IMR-90 (cell line): ENCODE results near the gene TBCE. TPM values are rescaled to one million over a fixed set of nuclear protein-coding genes. Genes with fewer than 3 reads are reported as not detected.

ENCODE experiments used
- ATAC-seq: fragments of 200-7000 bp; cut with Tn5 transposase; 2 replicates; pipeline ENCODE4 v1.9.1; 2020; ENCODE audit warnings: low read depth, mild to moderate bottlenecking, moderate library complexity
- BruUV-seq: library from RNA; stranded (reverse); fragments of 400-500 nt; replicated peaks from 2 replicates; lab custom pipeline; 2021; lab: Mats Ljungman, UMichigan
- CTCF ChIA-PET: fragments of 300-600 bp; formaldehyde crosslinking; extraction: SDS; loops from one replicate; lab custom pipeline; 2021; ENCODE audit warnings: antibody characterized with exemption; lab: Yijun Ruan, JAX
- POLR2A ChIA-PET: fragments of 300-600 bp; sonication (Branson Sonifier 250); formaldehyde crosslinking; loops from one replicate; lab custom pipeline; 2022; ENCODE audit warnings: antibody characterized with exemption; ENCODE audit not compliant: unreplicated experiment; lab: Charles Lee
- DNase-seq: peaks from one replicate; pipeline ENCODE4 v3.0.0; 2013
- H2AFZ ChIP-seq: replicated peaks from 2 replicates; pipeline ENCODE3; 2013; ENCODE audit warnings: low read length, mild to moderate bottlenecking; ENCODE audit not compliant: poor library complexity
- H2AK5ac ChIP-seq: 2 replicates; pipeline ENCODE4 v1.6.1; 2013; ENCODE audit warnings: low read depth, low read length, inconsistent platforms
- H2AK9ac ChIP-seq: replicated peaks from 2 replicates; pipeline ENCODE3; 2013; ENCODE audit warnings: mild to moderate bottlenecking, low read depth, low read length, moderate library complexity; ENCODE audit not compliant: poor library complexity
- H2BK120ac ChIP-seq: 2 replicates; pipeline ENCODE4 v1.6.1; 2013; ENCODE audit warnings: low read depth, low read length, inconsistent platforms
- H2BK15ac ChIP-seq: 3 replicates; pipeline ENCODE4 v1.6.1; 2013; ENCODE audit warnings: low read depth, low read length, inconsistent platforms
- H2BK20ac ChIP-seq: 2 replicates; pipeline ENCODE4 v1.6.1; 2013; ENCODE audit warnings: low read depth, mild to moderate bottlenecking, inconsistent platforms, low read length, moderate library complexity
- H2BK5ac ChIP-seq: 2 replicates; pipeline ENCODE4 v1.6.1; 2013; ENCODE audit warnings: mild to moderate bottlenecking, low read depth, low read length, inconsistent platforms; ENCODE audit not compliant: poor library complexity, severe bottlenecking
- H3K14ac ChIP-seq: replicated peaks from 2 replicates; pipeline ENCODE4 v1.6.1; 2013; ENCODE audit warnings: low read depth, low read length, inconsistent platforms
- H3K18ac ChIP-seq: 2 replicates; pipeline ENCODE4 v1.6.1; 2013; ENCODE audit warnings: low read depth, low read length, control low read depth
- H3K23ac ChIP-seq: 2 replicates; pipeline ENCODE4 v1.6.1; 2013; ENCODE audit warnings: low read depth, low read length, inconsistent platforms
- H3K27ac ChIP-seq: 2 replicates; pipeline ENCODE4 v1.5.1; 2013; ENCODE audit warnings: mild to moderate bottlenecking, control low read depth, low read length; ENCODE audit not compliant: insufficient read depth
- H3K27me3 ChIP-seq: 2 replicates; pipeline ENCODE4 v1.6.1; 2013; ENCODE audit warnings: low read length; ENCODE audit not compliant: control insufficient read depth, insufficient read depth
- H3K36me3 ChIP-seq: 2 replicates; pipeline ENCODE4 v1.6.1; 2013; ENCODE audit warnings: low read length, mixed read lengths; ENCODE audit not compliant: control insufficient read depth, insufficient read depth
- H3K4ac ChIP-seq: 2 replicates; pipeline ENCODE4 v1.6.1; 2013; ENCODE audit warnings: low read depth, low read length, inconsistent platforms
- H3K4me1 ChIP-seq: 2 replicates; pipeline ENCODE4 v1.6.1; 2013; ENCODE audit warnings: low read length, mixed read lengths; ENCODE audit not compliant: control insufficient read depth, insufficient read depth
- H3K4me2 ChIP-seq: 2 replicates; pipeline ENCODE4 v1.6.1; 2013; ENCODE audit warnings: low read depth, mild to moderate bottlenecking, control low read depth, low read length, moderate library complexity
- H3K4me3 ChIP-seq: 2 replicates; pipeline ENCODE4 v1.5.1; 2013; ENCODE audit warnings: low read depth, mild to moderate bottlenecking, control low read depth, low read length, moderate library complexity; ENCODE audit not compliant: insufficient read depth
- H3K56ac ChIP-seq: 2 replicates; pipeline ENCODE4 v1.6.1; 2013; ENCODE audit warnings: low read length, inconsistent platforms; ENCODE audit not compliant: insufficient read depth; ENCODE audit errors: extremely low read depth
- H3K79me1 ChIP-seq, 2 experiments: 2 replicates each; pipeline ENCODE4 v1.6.1; 2013; ENCODE audit warnings: low read length in 2 of 2, inconsistent platforms in 1 of 2, low read depth in 1 of 2
- H3K9ac ChIP-seq: 2 replicates; pipeline ENCODE4 v1.6.1; 2013; ENCODE audit warnings: low read depth, low read length, control low read depth
- H3K9me1 ChIP-seq: 2 replicates; pipeline ENCODE4 v1.6.1; 2013; ENCODE audit warnings: low read length, inconsistent platforms; ENCODE audit not compliant: insufficient read depth
- H3K9me3 ChIP-seq: 2 replicates; pipeline ENCODE4 v1.6.1; 2013; ENCODE audit warnings: low read length; ENCODE audit not compliant: control insufficient read depth, insufficient read depth
- H4K20me1 ChIP-seq: 2 replicates; pipeline ENCODE4 v1.6.1; 2013; ENCODE audit warnings: low read length, inconsistent platforms; ENCODE audit not compliant: insufficient read depth
- H4K5ac ChIP-seq: 2 replicates; pipeline ENCODE4 v1.6.1; 2013; ENCODE audit warnings: mild to moderate bottlenecking, low read depth, low read length, control low read depth
- H4K8ac ChIP-seq, 2 experiments: 2 replicates each; pipeline ENCODE4 v1.6.1; 2013; ENCODE audit warnings: low read depth in 2 of 2, low read length in 2 of 2, control low read depth in 1 of 2, inconsistent platforms in 1 of 2
- H4K91ac ChIP-seq: 2 replicates; pipeline ENCODE4 v1.6.1; 2013; ENCODE audit warnings: low read depth, low read length, inconsistent platforms; ENCODE audit not compliant: insufficient read depth
- BHLHE40 ChIP-seq: fragments of 150-350 bp; IDR thresholded peaks from 2 replicates; pipeline ENCODE4 v1.6.1; 2016; ENCODE audit warnings: mild to moderate bottlenecking, low read depth, low read length
- CEBPB ChIP-seq: IDR thresholded peaks from 2 replicates; pipeline ENCODE4 v1.6.1; 2012; ENCODE audit warnings: low read depth, low read length, improper control_type of control experiment
- CHD1 ChIP-seq: IDR thresholded peaks from 2 replicates; pipeline ENCODE4 v1.6.1; 2012; ENCODE audit warnings: low read depth, low read length, improper control_type of control experiment
- FOS ChIP-seq: fragments of 150-350 bp; IDR thresholded peaks from 2 replicates; pipeline ENCODE4 v1.6.1; 2016; ENCODE audit warnings: low read depth, low read length
- MAFK ChIP-seq: IDR thresholded peaks from 2 replicates; pipeline ENCODE4 v1.6.1; 2012; ENCODE audit warnings: low read depth, low read length, improper control_type of control experiment
- MAZ ChIP-seq: IDR thresholded peaks from 2 replicates; pipeline ENCODE4 v1.6.1; 2012; ENCODE audit warnings: low read depth, mild to moderate bottlenecking, low read length, improper control_type of control experiment, moderate library complexity, borderline replicate concordance
- MXI1 ChIP-seq: IDR thresholded peaks from 2 replicates; pipeline ENCODE4 v1.6.1; 2012; ENCODE audit warnings: low read depth, mild to moderate bottlenecking, low read length, moderate library complexity, borderline replicate concordance
- NFE2L2 ChIP-seq: fragments of 150-350 bp; IDR thresholded peaks from 2 replicates; pipeline ENCODE4 v1.6.1; 2016; ENCODE audit warnings: low read depth, mild to moderate bottlenecking, low read length
- POLR2A ChIP-seq: IDR thresholded peaks from 2 replicates; pipeline ENCODE4 v1.6.1; 2012; ENCODE audit warnings: mild to moderate bottlenecking, low read depth, low read length
- RAD21 ChIP-seq: IDR thresholded peaks from 2 replicates; pipeline ENCODE4 v1.6.1; 2012; ENCODE audit warnings: low read length, improper control_type of control experiment
- RCOR1 ChIP-seq: IDR thresholded peaks from 2 replicates; pipeline ENCODE4 v1.6.1; 2012; ENCODE audit warnings: mild to moderate bottlenecking, low read length, improper control_type of control experiment; ENCODE audit not compliant: insufficient replicate concordance
- RFX5 ChIP-seq: IDR thresholded peaks from 2 replicates; pipeline ENCODE4 v1.8.0; 2012; ENCODE audit warnings: low read depth, mild to moderate bottlenecking, low read length, moderate library complexity
- SMC3 ChIP-seq: fragments of 150-350 bp; IDR thresholded peaks from 2 replicates; pipeline ENCODE4 v1.6.1; 2016; ENCODE audit warnings: low read depth, mild to moderate bottlenecking, antibody characterized with exemption, low read length, moderate library complexity
- WGBS, 2 experiments: methylation state at CpG; one replicate each; pipeline versions ENCODE4 v1.1.5 to v1.1.7; 2013; ENCODE audit warnings: missing lambda C conversion rate in 2 of 2; ENCODE audit not compliant: insufficient read length in 1 of 2; ENCODE audit errors: extremely low coverage in 2 of 2; 5-methylcytosine and 5-hydroxymethylcytosine counted together
- dilution Hi-C: fragments of 300-500 bp; cut with HindIII; formaldehyde crosslinking; loops from one replicate; pipeline ENCODE4 v1.14.3; 2018; ENCODE audit warnings: low sequenced_read_pairs; ENCODE audit not compliant: unreplicated experiment
- in situ Hi-C: fragments of 300-500 bp; cut with MboI; formaldehyde crosslinking; loops from 3 replicates; pipeline ENCODE4 v1.14.3; 2019; ENCODE audit warnings: low sequenced_read_pairs, inconsistent platforms, mixed read lengths
- intact Hi-C: fragments of 100-400 bp; cut with micrococcal nuclease; formaldehyde crosslinking; loops from 2 replicates; pipeline ENCODE4 v1.10.0; 2022
- polyA plus RNA-seq, 3 experiments: library from polyadenylated mRNA; depleted of rRNA; stranded (reverse); fragments of >200 nt; gene quantifications; 2 replicates each; pipeline ENCODE4 v1.2.3, GENCODE V29; 2012; ENCODE audit warnings: low replicate concordance in 1 of 3
- total RNA-seq: library from RNA; depleted of rRNA; stranded (reverse); fragments of >200 nt; gene quantifications from 2 replicates; pipeline ENCODE4 v1.2.3, GENCODE V29; 2012
- TF ChIP-seq, protein P1 (sequence below): conservative IDR thresholded peaks from 2 replicates; pipeline ENCODE4 v1.5.1; 2012; ENCODE audit warnings: mild to moderate bottlenecking, low read depth, low read length, improper control_type of control experiment
- TF ChIP-seq, protein P2 (sequence below): fragments of 150-350 bp; IDR thresholded peaks from 2 replicates; pipeline ENCODE4 v1.6.1; 2017; ENCODE audit warnings: mild to moderate bottlenecking, antibody characterized with exemption, low read length, low read depth
- TF ChIP-seq, protein P3 (sequence below): fragments of 150-350 bp; IDR thresholded peaks from 2 replicates; pipeline ENCODE4 v1.6.1; 2016; ENCODE audit warnings: low read depth, mild to moderate bottlenecking, low read length, moderate library complexity, borderline replicate concordance

Gene TBCE
- total and polyA plus RNA-seq, 2 of the 4 experiments (the other 2 are of a cell fraction), result 25.3 to 26.7 TPM

DNA sequence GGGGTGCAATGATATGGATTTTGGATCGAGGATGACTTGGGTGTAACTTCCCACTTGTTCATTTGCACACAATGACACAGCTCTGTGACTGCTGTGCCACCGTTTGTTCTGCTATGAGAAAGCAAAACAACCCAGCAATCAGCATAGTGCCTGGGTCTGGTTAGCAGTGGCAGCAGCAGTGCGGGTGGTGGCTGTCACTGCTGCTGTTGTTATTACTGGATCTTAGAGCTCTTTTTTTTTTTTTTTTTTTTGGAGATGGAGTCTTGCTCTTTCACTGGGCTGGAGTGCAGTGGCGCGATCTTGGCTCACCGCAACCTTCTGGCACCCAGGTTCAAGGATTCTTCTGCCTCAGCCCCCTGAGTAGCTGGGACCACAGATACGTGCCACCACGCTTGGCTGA lies 56.9 kb downstream of the TBCE start:
- Histone ChIP-seq H3K56ac (no peak overlapping the region), H3K27ac (no peak overlapping the region), H3K9ac (no peak overlapping the region), H3K79me1 (peaks cover 0 to 50% of the 10 kb centered on the region in 2 experiments; a peak in 3 of 4 replicates), H3K4me2 (no peak overlapping the region), H3K18ac (no peak overlapping the region), H3K14ac (no peak overlapping the region), H3K4me3 (no peak overlapping the region), H4K20me1 (peaks cover 8% of the 10 kb centered on the region; the same call in 1 of the 2 replicates), H4K8ac (no peak overlapping the region), H2BK120ac (no peak overlapping the region), H3K4me1 (no peaks in the 10 kb centered on the region), H3K9me1 (peaks cover 10% of the 10 kb centered on the region; the same call in 1 of the 2 replicates), H2BK15ac (no peak overlapping the region), H2AFZ (no peak overlapping the region), H3K27me3 (no peaks in the 10 kb centered on the region), H2BK5ac (no peak overlapping the region), H3K9me3 (no peaks in the 10 kb centered on the region), H4K91ac (no peak overlapping the region), H4K5ac (no peak overlapping the region), H3K23ac (no peak overlapping the region), H3K36me3 (no peaks in the 10 kb centered on the region), H2BK20ac (no peak overlapping the region), H3K4ac (no peak overlapping the region), H2AK5ac (no peak overlapping the region), H2AK9ac (no peak overlapping the region)
- CTCF ChIA-PET, result no interaction called here
- intact Hi-C loops, result no loop called here
- TF ChIP-seq, protein P1, sequence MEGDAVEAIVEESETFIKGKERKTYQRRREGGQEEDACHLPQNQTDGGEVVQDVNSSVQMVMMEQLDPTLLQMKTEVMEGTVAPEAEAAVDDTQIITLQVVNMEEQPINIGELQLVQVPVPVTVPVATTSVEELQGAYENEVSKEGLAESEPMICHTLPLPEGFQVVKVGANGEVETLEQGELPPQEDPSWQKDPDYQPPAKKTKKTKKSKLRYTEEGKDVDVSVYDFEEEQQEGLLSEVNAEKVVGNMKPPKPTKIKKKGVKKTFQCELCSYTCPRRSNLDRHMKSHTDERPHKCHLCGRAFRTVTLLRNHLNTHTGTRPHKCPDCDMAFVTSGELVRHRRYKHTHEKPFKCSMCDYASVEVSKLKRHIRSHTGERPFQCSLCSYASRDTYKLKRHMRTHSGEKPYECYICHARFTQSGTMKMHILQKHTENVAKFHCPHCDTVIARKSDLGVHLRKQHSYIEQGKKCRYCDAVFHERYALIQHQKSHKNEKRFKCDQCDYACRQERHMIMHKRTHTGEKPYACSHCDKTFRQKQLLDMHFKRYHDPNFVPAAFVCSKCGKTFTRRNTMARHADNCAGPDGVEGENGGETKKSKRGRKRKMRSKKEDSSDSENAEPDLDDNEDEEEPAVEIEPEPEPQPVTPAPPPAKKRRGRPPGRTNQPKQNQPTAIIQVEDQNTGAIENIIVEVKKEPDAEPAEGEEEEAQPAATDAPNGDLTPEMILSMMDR, result no peak
- TF ChIP-seq MAFK, result no peak
- TF ChIP-seq, protein P2, sequence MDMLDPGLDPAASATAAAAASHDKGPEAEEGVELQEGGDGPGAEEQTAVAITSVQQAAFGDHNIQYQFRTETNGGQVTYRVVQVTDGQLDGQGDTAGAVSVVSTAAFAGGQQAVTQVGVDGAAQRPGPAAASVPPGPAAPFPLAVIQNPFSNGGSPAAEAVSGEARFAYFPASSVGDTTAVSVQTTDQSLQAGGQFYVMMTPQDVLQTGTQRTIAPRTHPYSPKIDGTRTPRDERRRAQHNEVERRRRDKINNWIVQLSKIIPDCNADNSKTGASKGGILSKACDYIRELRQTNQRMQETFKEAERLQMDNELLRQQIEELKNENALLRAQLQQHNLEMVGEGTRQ, result no peak
- no peak for TF ChIP-seq SMC3
- no peak for TF ChIP-seq CHD1
- TF ChIP-seq, protein P3, sequence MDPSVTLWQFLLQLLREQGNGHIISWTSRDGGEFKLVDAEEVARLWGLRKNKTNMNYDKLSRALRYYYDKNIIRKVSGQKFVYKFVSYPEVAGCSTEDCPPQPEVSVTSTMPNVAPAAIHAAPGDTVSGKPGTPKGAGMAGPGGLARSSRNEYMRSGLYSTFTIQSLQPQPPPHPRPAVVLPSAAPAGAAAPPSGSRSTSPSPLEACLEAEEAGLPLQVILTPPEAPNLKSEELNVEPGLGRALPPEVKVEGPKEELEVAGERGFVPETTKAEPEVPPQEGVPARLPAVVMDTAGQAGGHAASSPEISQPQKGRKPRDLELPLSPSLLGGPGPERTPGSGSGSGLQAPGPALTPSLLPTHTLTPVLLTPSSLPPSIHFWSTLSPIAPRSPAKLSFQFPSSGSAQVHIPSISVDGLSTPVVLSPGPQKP, result no peak
- no peak for TF ChIP-seq CEBPB
- TF ChIP-seq RCOR1, result no peak
- TF ChIP-seq MXI1, result no peak
- no peak for TF ChIP-seq POLR2A
- no peak for TF ChIP-seq NFE2L2
- TF ChIP-seq BHLHE40, result no peak
- no peak for TF ChIP-seq RFX5
- no peak for TF ChIP-seq MAZ
- no peak for TF ChIP-seq RAD21
- no peak for TF ChIP-seq FOS
- POLR2A ChIA-PET, result no interaction called here
- dilution Hi-C loops, result no loop called here
- no TSS peak for BruUV-seq
- no peak for ATAC-seq
- 67% methylated on average over 1 of the region's 8 CpGs; no CpG with 5 or more reads in 1 of the 2 experiments for WGBS, 2 experiments
- in situ Hi-C loops, result no loop called here
- no peak for DNase-seq
